Mucosa of rectum (tissue), 2 donors: Measurements from ENCODE around the gene NFYC.

ENCODE experiments used
- H3K27ac ChIP-seq, 2 donors: one replicate each; pipeline ENCODE4 v1.7.0; 2013; ENCODE audit warnings: inconsistent platforms in 2 of 2, low read depth in 2 of 2, low read length in 2 of 2
- H3K27me3 ChIP-seq, 2 donors: one replicate each; pipeline ENCODE4 v1.7.0; 2013; ENCODE audit warnings: low read length in 2 of 2; ENCODE audit not compliant: control insufficient read depth in 2 of 2, insufficient read depth in 2 of 2
- H3K36me3 ChIP-seq, 2 donors: one replicate each; pipeline ENCODE4 v1.7.0; 2013; ENCODE audit warnings: low read length in 2 of 2; ENCODE audit not compliant: control insufficient read depth in 2 of 2, insufficient read depth in 2 of 2
- H3K4me1 ChIP-seq, 2 donors: one replicate each; pipeline ENCODE4 v1.7.0; 2013; ENCODE audit warnings: low read length in 2 of 2, mild to moderate bottlenecking in 1 of 2; ENCODE audit not compliant: control insufficient read depth in 2 of 2, insufficient read depth in 2 of 2
- H3K4me3 ChIP-seq, 2 donors: one replicate each; pipeline ENCODE4 v1.7.0; 2013; ENCODE audit warnings: low read length in 2 of 2
- H3K9ac ChIP-seq, 2 donors: one replicate each; pipeline ENCODE4 v1.7.0; 2013; ENCODE audit warnings: low read length in 2 of 2, low read depth in 1 of 2, mild to moderate bottlenecking in 1 of 2
- H3K9me3 ChIP-seq, 2 donors: one replicate each; pipeline ENCODE4 v1.7.0; 2013; ENCODE audit warnings: low read length in 2 of 2; ENCODE audit not compliant: control insufficient read depth in 2 of 2
- donor health status: healthy.
- donor health status: Normal muscosa, but diverticular disease.

NFYC gene

DNA sequence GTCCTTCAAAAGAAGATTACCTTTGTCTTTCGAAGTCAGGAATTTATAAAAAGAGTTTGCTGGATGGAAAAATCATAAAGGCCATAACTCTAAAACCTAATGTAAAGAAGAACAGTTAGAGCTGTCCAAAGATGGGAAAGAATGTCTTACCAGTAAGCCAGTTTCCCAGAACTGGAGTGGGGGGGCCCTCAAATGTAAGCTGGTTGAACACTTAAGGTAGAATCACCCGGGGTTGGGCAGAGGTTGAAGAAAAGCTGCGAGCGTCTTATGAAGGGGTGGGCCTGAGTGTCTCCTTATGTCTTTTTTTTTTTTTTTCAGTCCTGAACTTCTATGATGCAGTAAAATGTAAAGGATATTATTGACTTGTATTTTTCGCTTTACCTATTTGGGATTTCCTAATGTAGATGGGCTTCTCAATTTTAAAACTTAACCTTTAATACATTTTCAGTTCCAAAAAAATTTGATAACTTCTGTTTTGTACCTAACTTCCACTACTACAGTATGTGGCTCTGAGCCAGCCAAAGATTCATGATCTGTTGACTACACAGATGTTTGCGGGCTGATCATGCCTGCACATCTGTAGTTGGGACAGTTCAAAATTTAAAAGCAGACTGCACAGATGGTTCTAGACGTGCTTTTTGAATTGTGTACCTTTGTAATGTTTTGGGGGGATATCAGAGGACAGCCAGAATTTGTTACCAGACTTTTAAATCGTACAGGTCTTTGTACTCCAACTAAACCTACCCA, 43.6 kb downstream of the NFYC start:
- Histone ChIP-seq H3K4me3 (no peak overlapping the region), H3K27ac (no peak overlapping the region), H3K4me1 (peaks cover 0 to 4% of the 10 kb centered on the region in 2 donors), H3K27me3 (no peaks in the 10 kb centered on the region), H3K9me3 (no peaks in the 10 kb centered on the region), H3K36me3 (peaks cover 11 to 15% of the 10 kb centered on the region in 2 donors), H3K9ac (no peak overlapping the region)

- H3K9ac ChIP-seq: no peak overlapping the region
- no peaks in the 10 kb centered on the region for H3K27me3 ChIP-seq
- no peak overlapping the region for H3K4me3 ChIP-seq
- peaks cover 14 to 15% of the 10 kb centered on the region in 2 donors for H3K36me3 ChIP-seq
- no peaks in the 10 kb centered on the region for H3K9me3 ChIP-seq
- H3K27ac ChIP-seq: no peak overlapping the region
- no peaks in the 10 kb centered on the region for H3K4me1 ChIP-seq
These were observed 44.6 kb downstream of the NFYC start for GRCh38 chr1:40736085-40736531.

- no peak overlapping the region for H3K27ac ChIP-seq
- H3K9ac ChIP-seq: no peak overlapping the region
- H3K4me3 ChIP-seq: no peak overlapping the region
- H3K36me3 ChIP-seq: peaks cover 30 to 33% of the 10 kb centered on the region in 2 donors
- no peaks in the 10 kb centered on the region for H3K4me1 ChIP-seq
- H3K27me3 ChIP-seq: no peaks in the 10 kb centered on the region
- no peaks in the 10 kb centered on the region for H3K9me3 ChIP-seq
These were observed 47.3 kb downstream of the NFYC start for GRCh38 chr1:40738831-40739230.

GRCh38 chr1:40739455-40740008, 48.0 kb downstream of the NFYC start:
- no peak overlapping the region for H3K27ac ChIP-seq

GRCh38 chr1:40740039-40740996, 48.8 kb downstream of the NFYC start:
- Histone ChIP-seq H3K27me3 (no peaks in the 10 kb centered on the region), H3K4me1 (no peaks in the 10 kb centered on the region), H3K36me3 (peaks cover 32 to 38% of the 10 kb centered on the region in 2 donors), H3K9me3 (no peaks in the 10 kb centered on the region), H3K9ac (no peak overlapping the region), H3K27ac (no peak overlapping the region), H3K4me3 (no peak overlapping the region)

More at GRCh38 chr1:40739455-40740008, 48.0 kb downstream of the NFYC start:
- Histone ChIP-seq H3K9ac (no peak overlapping the region), H3K27me3 (no peaks in the 10 kb centered on the region), H3K36me3 (peaks cover 32 to 38% of the 10 kb centered on the region in 2 donors), H3K9me3 (no peaks in the 10 kb centered on the region), H3K4me1 (no peaks in the 10 kb centered on the region), H3K4me3 (no peak overlapping the region)

- Histone ChIP-seq H3K27ac (no peak overlapping the region), H3K27me3 (no peaks in the 10 kb centered on the region), H3K9ac (no peak overlapping the region), H3K36me3 (peaks cover 32 to 38% of the 10 kb centered on the region in 2 donors), H3K9me3 (no peaks in the 10 kb centered on the region), H3K4me3 (no peak overlapping the region), H3K4me1 (no peaks in the 10 kb centered on the region)
These were observed 49.7 kb downstream of the NFYC start for GRCh38 chr1:40740997-40741736.

DNA sequence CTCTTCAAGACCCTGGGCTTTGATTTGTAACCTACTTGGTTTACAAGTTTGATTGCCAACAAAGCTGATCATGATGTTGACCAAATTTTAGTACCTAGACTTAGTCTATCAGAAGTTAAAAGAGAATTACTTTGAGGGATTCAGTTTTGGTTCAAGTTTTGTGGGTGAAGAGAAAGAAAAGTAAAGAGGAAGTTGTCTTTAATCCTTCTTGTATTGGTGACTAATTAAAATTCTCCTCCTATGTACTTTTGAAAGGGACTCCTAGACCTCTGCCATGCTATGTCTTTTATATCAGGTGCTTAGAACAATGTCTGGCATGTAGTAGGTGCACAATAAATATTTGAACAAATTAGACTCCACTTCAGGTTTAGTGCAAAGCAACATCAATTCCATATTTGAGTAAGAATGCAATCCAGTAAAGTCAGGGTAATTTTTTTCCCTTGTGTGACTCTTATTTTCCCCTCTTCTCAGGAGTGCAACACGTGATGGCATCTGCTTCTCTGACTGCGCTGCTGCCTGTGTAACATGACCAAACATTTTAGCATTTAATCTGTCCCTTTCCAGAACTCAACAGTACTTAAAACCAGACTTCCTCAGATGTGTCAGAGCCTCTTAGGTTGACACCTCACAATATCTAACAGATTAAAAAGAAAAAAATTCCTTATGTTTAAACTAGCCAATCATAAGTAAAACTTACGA, 51.0 kb downstream of the NFYC start:
- Histone ChIP-seq H3K36me3 (peaks cover 32 to 44% of the 10 kb centered on the region in 2 donors), H3K27ac (no peak overlapping the region), H3K27me3 (no peaks in the 10 kb centered on the region), H3K4me1 (no peaks in the 10 kb centered on the region), H3K4me3 (no peak overlapping the region), H3K9ac (no peak overlapping the region), H3K9me3 (no peaks in the 10 kb centered on the region)

GRCh38 chr1:40743452-40743851, 51.9 kb downstream of the NFYC start:
- H3K27ac ChIP-seq: no peak overlapping the region
- H3K27me3 ChIP-seq: no peaks in the 10 kb centered on the region
- H3K36me3 ChIP-seq: peaks cover 32 to 50% of the 10 kb centered on the region in 2 donors
- H3K4me3 ChIP-seq: no peak overlapping the region
- peaks cover 0 to 4% of the 10 kb centered on the region in 2 donors for H3K4me1 ChIP-seq
- H3K9ac ChIP-seq: no peak overlapping the region
- H3K9me3 ChIP-seq: no peaks in the 10 kb centered on the region

GRCh38 chr1:40743860-40744259, 52.4 kb downstream of the NFYC start:
- Histone ChIP-seq H3K9ac (no peak overlapping the region), H3K36me3 (peaks cover 36 to 51% of the 10 kb centered on the region in 2 donors), H3K4me1 (peaks cover 0 to 4% of the 10 kb centered on the region in 2 donors), H3K27ac (no peak overlapping the region), H3K27me3 (no peaks in the 10 kb centered on the region), H3K9me3 (no peaks in the 10 kb centered on the region), H3K4me3 (no peak overlapping the region)
